K562 (cell line): ENCODE measurements around the gene EXOC3L2. TPM values are rescaled to one million over a fixed set of nuclear protein-coding genes. Genes with fewer than 3 reads are reported as not detected.

Source experiments
- ATAC-seq: fragments of 200-7000 bp; cut with Tn5 transposase; 3 replicates; pipeline ENCODE4 v1.9.1; 2020; ENCODE audit warnings: moderate library complexity
- BruUV-seq: library from RNA; stranded (reverse); fragments of 400-500 nt; replicated peaks from 2 replicates; lab custom pipeline; 2021; lab: Mats Ljungman, UMichigan
- CTCF ChIA-PET: fragments of 300-600 bp; formaldehyde crosslinking; extraction: SDS; loops from one replicate; lab custom pipeline; 2021; ENCODE audit warnings: low intra/inter-chr PET ratio; lab: Yijun Ruan, JAX
- POLR2A ChIA-PET: fragments of 300-600, 350-650 bp; sonication (Branson Sonifier 250); formaldehyde crosslinking; extraction: SDS; loops from one replicate; lab custom pipeline; 2021; ENCODE audit warnings: antibody characterized with exemption, inconsistent platforms; lab: Yijun Ruan, JAX
- DNase-seq, 4 experiments: peaks; one replicate each; pipeline versions ENCODE4 v3.0.0 to v3.0.0-alpha.2; 2011 to 2018; ENCODE audit warnings: low spot score in 3 of 4, mixed read lengths in 3 of 4; ENCODE audit errors: extremely low read depth in 1 of 4
- FAIRE-seq: peaks from 2 replicates; lab custom pipeline; 2011; peaks lifted over from hg19 to GRCh38; lab: Jason Lieb, UNC
- H2AFZ ChIP-seq: 2 replicates; pipeline ENCODE4 v1.6.0; 2011; ENCODE audit warnings: low read depth, low read length, control low read depth, inconsistent platforms
- H3K27ac ChIP-seq: fragments of 200-600 bp; 3 replicates; pipeline ENCODE4 v1.8.0; 2011; ENCODE audit warnings: low read depth, mild to moderate bottlenecking, control low read depth, inconsistent platforms, low read length, moderate library complexity, mixed read lengths; ENCODE audit errors: extremely low read depth
- H3K27me3 ChIP-seq, 2 experiments: fragments of 300-600 bp in 1 of 2; 2 replicates in 1 of 2; 3 replicates in 1 of 2; pipeline versions ENCODE4 v1.6.0 to v1.8.0; 2011; ENCODE audit warnings: inconsistent platforms in 2 of 2, low read length in 2 of 2, mild to moderate bottlenecking in 1 of 2, mixed read lengths in 1 of 2, moderate library complexity in 1 of 2; ENCODE audit not compliant: control insufficient read depth in 2 of 2, insufficient read depth in 2 of 2
- H3K36me3 ChIP-seq: fragments of 300-600 bp; 3 replicates; pipeline ENCODE4 v1.8.0; 2011; ENCODE audit warnings: mild to moderate bottlenecking, low read length, inconsistent platforms; ENCODE audit not compliant: control insufficient read depth, insufficient read depth
- H3K4me1 ChIP-seq, 2 experiments: fragments of 200-600 bp in 1 of 2; replicated peaks in 1 of 2; 2 replicates in 1 of 2; 3 replicates in 1 of 2; pipeline versions ENCODE4 v1.5.1 to v1.8.0; 2011; ENCODE audit warnings: inconsistent platforms in 2 of 2, low read length in 2 of 2, mild to moderate bottlenecking in 1 of 2, mixed read lengths in 1 of 2, moderate library complexity in 1 of 2; ENCODE audit not compliant: control insufficient read depth in 2 of 2, insufficient read depth in 2 of 2
- H3K4me2 ChIP-seq: 2 replicates; pipeline ENCODE4 v1.6.1; 2011; ENCODE audit warnings: low read length, control low read depth, inconsistent platforms, mixed read lengths; ENCODE audit not compliant: insufficient read depth
- H3K4me3 ChIP-seq: fragments of 200-600 bp; sonication (generic), shearing (Covaris generic); 2 replicates; pipeline ENCODE4 v1.5.1; 2016; ENCODE audit warnings: control low read depth, inconsistent platforms
- H3K79me2 ChIP-seq: fragments of 200-600 bp; 3 replicates; pipeline ENCODE4 v1.8.0; 2011; ENCODE audit warnings: low read length, inconsistent platforms; ENCODE audit not compliant: control insufficient read depth, insufficient read depth
- H3K9ac ChIP-seq, 2 experiments: 2 replicates each; pipeline versions ENCODE4 v1.6.0 to v1.6.1; 2011; ENCODE audit warnings: low read depth in 2 of 2, low read length in 2 of 2, control low read depth in 1 of 2, inconsistent platforms in 1 of 2, mild to moderate bottlenecking in 1 of 2, mixed read lengths in 1 of 2; ENCODE audit not compliant: insufficient read depth in 1 of 2
- H3K9me1 ChIP-seq: one replicate; pipeline ENCODE4 v1.6.0; 2011; ENCODE audit warnings: inconsistent platforms, mild to moderate bottlenecking, low read length, moderate library complexity; ENCODE audit not compliant: control insufficient read depth, insufficient read depth
- H3K9me3 ChIP-seq: replicated peaks from 2 replicates; pipeline ENCODE4 v1.5.1; 2011; ENCODE audit warnings: low read depth, low read length, inconsistent platforms; ENCODE audit not compliant: control insufficient read depth, insufficient read depth
- H4K20me1 ChIP-seq: replicated peaks from 2 replicates; pipeline ENCODE4 v1.6.1; 2011; ENCODE audit warnings: low read length, inconsistent platforms, mixed read lengths; ENCODE audit not compliant: control insufficient read depth, insufficient read depth
- CEBPB ChIP-seq: fragments of 450-650 bp; IDR thresholded peaks from 2 replicates; pipeline ENCODE4 v1.6.1; 2016; ENCODE audit warnings: missing genetic modification characterization, missing compliant biosample characterization
- ZNF668 ChIP-seq: fragments of 250-450 bp; sonication (Bioruptor Pico); IDR thresholded peaks from 2 replicates; pipeline ENCODE4 v1.8.0; 2022; ENCODE audit warnings: mild to moderate bottlenecking, inconsistent platforms
- WGBS: fragments of 100-300 bp; shearing (Covaris generic); methylation state at CpG from one replicate; pipeline ENCODE4 v1.1.6; 2016; ENCODE audit warnings: low coverage, mixed read lengths; ENCODE audit not compliant: insufficient coverage; ENCODE audit errors: missing lambda C conversion rate; 5-methylcytosine and 5-hydroxymethylcytosine counted together
- in situ Hi-C: fragments of 300-500 bp; cut with MboI; formaldehyde crosslinking; loops from 4 replicates; pipeline ENCODE4 v1.15.0; 2018; ENCODE audit warnings: inconsistent platforms, mixed read lengths
- intact Hi-C: fragments of 100-400 bp; cut with micrococcal nuclease; formaldehyde crosslinking; loops from 2 replicates; pipeline ENCODE4 v1.14.2; 2022
- polyA plus RNA-seq, 8 experiments: library from polyadenylated mRNA; depleted of rRNA in 4 of 8; stranded (reverse) in 5 of 8; unstranded in 3 of 8; fragments of >200 nt; fragmentation: Nextera tagmentation in 2 of 8; fragmentation: Illumina TruSeq in 1 of 8; extraction: Ambion mirVana in 2 of 8; extraction: Trizol in 1 of 8; gene quantifications; 2 replicates each; pipeline versions ENCODE4 v1.2.1 to v1.2.3, GENCODE V29; 2011 to 2014; ENCODE audit warnings: inconsistent platforms in 1 of 8, missing spikeins in 1 of 8
- total RNA-seq, 7 experiments: library from RNA; depleted of rRNA in 6 of 7; stranded (reverse); fragments of >200 nt in 6 of 7; fragmentation: Illumina TruSeq in 2 of 7; extraction: Trizol in 2 of 7; gene quantifications; 2 replicates each; pipeline versions ENCODE4 v1.2.1 to v1.2.3, GENCODE V29; 2011 to 2021; ENCODE audit warnings: low replicate concordance in 1 of 7
- TF ChIP-seq, protein P1 (sequence below): fragments of 250-450 bp; sonication (Bioruptor Pico); IDR thresholded peaks from 2 replicates; pipeline ENCODE4 v1.8.0; 2022; ENCODE audit warnings: moderate library complexity, mild to moderate bottlenecking, inconsistent platforms
- TF ChIP-seq, protein P2 (sequence below): fragments of 250-450 bp; sonication (Bioruptor Pico); IDR thresholded peaks from 2 replicates; pipeline ENCODE4 v1.4.0; 2020; ENCODE audit warnings: borderline replicate concordance

The EXOC3L2 gene
- total and polyA plus RNA-seq, 9 of the 15 experiments (the other 6 are each of a cell fraction or from before 2014, with no cell fraction given): 0.31 to 19.0 (median 2.4) TPM

DNA sequence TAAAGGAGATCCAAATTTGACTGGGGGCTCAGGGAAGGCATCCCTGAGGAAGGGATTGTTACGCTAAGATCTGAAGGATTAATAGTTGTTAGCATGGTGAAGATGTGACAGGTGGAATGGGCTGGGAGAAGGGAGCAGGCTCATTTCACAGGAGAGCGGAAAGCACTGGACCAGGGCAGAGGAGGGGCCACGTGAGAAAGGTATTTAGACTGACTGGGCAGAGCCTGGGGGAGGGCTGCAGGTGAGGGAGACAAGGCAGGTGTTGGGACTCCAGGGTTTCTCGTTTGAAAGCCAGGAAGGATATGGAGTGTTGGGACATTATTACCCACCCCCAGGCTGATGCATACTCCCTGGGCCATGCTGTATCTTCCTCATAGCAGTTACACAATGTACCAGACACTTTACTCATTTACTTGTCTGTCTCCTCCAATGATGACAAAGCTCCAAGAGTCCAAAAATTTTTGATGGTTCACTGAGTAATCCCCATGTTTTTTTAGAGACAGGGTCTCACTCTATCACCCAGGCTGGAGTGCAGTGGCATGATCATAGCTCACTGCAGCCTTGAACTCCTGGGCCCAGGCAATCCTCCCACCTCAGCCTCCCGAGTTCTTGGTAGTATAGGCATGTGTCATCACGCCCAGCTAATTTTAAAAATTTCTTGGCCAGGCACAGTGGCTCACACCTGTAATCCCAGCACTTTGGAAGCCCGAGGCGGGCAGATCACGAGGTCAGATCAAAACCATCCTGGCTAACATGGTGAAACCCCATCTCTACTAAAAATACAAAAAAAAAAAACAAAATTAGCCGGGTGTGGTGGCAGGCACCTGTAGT lies 69.5 kb downstream of the EXOC3L2 start:
- WGBS: 71% methylated on average over 10 of the region's 10 CpGs
- 0 out of 3 replicates have a peak, but pooled peaks cover 4% of the 10 kb centered on the region for H3K36me3 ChIP-seq
- in situ Hi-C loops: no loop called here
- no TSS peak for BruUV-seq
- H2AFZ ChIP-seq: no peak overlapping the region
- no peak for FAIRE-seq
- peaks cover 4% of the 10 kb centered on the region; the same call in 1 of the 2 replicates for H4K20me1 ChIP-seq
- no peak for DNase-seq
- no peaks in the 10 kb centered on the region for H3K27me3 ChIP-seq
- no peaks in the 10 kb centered on the region for H3K9me1 ChIP-seq
- ChIA-PET POLR2A (interaction anchor here (0.7 kb wide), 1 partner anchor 181 kb away, joined by 3 read pairs; no protein-coding TSS in a partner anchor), CTCF (no interaction called here)
- H3K27ac ChIP-seq: no peak overlapping the region; the same call in 2 of the 3 replicates
- no peak overlapping the region for H3K4me2 ChIP-seq
- H3K9me3 ChIP-seq: no peaks in the 10 kb centered on the region
- ATAC-seq: no peak
- H3K79me2 ChIP-seq: peaks cover 38% of the 10 kb centered on the region
- H3K4me1 ChIP-seq: peaks cover 25 to 47% of the 10 kb centered on the region in 2 experiments
- TF ChIP-seq, protein P1, sequence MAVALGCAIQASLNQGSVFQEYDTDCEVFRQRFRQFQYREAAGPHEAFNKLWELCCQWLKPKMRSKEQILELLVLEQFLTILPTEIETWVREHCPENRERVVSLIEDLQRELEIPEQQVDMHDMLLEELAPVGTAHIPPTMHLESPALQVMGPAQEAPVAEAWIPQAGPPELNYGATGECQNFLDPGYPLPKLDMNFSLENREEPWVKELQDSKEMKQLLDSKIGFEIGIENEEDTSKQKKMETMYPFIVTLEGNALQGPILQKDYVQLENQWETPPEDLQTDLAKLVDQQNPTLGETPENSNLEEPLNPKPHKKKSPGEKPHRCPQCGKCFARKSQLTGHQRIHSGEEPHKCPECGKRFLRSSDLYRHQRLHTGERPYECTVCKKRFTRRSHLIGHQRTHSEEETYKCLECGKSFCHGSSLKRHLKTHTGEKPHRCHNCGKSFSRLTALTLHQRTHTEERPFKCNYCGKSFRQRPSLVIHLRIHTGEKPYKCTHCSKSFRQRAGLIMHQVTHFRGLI: no peak
- no peak for TF ChIP-seq ZNF668 (CRISPR knock-in tag)
- TF ChIP-seq, protein P2, sequence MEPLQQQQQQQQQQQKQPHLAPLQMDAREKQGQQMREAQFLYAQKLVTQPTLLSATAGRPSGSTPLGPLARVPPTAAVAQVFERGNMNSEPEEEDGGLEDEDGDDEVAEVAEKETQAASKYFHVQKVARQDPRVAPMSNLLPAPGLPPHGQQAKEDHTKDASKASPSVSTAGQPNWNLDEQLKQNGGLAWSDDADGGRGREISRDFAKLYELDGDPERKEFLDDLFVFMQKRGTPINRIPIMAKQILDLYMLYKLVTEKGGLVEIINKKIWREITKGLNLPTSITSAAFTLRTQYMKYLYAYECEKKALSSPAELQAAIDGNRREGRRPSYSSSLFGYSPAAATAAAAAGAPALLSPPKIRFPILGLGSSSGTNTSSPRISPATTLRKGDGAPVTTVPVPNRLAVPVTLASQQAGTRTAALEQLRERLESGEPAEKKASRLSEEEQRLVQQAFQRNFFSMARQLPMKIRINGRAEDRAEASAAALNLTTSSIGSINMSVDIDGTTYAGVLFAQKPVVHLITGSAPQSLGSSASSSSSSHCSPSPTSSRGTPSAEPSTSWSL (CRISPR knock-in tag): no peak
- TF ChIP-seq CEBPB: no peak
- no peak overlapping the region for H3K4me3 ChIP-seq
- H3K9ac ChIP-seq: no peak overlapping the region
- intact Hi-C loops: no loop called here
